ENCODE results near the gene PIP5K1B. TPM values are rescaled to one million over a fixed set of nuclear protein-coding genes. Genes with fewer than 3 reads are reported as not detected.
A peak's percentile ranks its signal among the peaks of the same experiment; 100 is the strongest.

Gene PIP5K1B
- total and polyA plus RNA-seq, 2 experiments from 2014 or later, result 3.7 to 10.2 TPM

DNA sequence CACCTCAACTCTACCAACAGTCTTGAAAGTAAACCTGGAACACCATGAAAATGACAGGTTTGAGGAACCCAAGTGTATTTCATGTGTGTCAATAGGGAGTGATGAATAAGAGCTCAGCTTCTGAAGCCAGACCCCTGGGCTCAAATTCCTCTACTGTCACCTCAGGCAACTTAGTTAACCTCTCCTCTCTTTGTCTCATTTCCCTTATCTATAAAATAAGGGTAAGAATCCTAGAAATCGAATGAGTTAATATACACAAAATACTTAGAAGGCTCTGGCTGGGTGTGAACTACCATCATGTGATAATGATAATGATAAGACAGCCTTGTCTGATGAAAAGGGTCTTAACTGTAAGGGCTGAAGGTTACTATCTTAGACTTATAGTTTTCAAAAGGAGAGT is 66.3 kb downstream of the PIP5K1B start:
- H3K4me3 ChIP-seq, result no peak overlapping the region
- no peaks in the 10 kb centered on the region for H4K20me1 ChIP-seq (ENCODE audit: insufficient read depth, poor library complexity, severe bottlenecking)
- peaks cover 5% of the 10 kb centered on the region for H3K79me2 ChIP-seq
- H3K4me1 ChIP-seq (ENCODE audit: insufficient read depth), result peaks cover 9% of the 10 kb centered on the region
- no peak for TF ChIP-seq EZH2 (IDR thresholded peaks at IDR 0.05; ENCODE audit: borderline replicate concordance)
- TF ChIP-seq, protein P1, sequence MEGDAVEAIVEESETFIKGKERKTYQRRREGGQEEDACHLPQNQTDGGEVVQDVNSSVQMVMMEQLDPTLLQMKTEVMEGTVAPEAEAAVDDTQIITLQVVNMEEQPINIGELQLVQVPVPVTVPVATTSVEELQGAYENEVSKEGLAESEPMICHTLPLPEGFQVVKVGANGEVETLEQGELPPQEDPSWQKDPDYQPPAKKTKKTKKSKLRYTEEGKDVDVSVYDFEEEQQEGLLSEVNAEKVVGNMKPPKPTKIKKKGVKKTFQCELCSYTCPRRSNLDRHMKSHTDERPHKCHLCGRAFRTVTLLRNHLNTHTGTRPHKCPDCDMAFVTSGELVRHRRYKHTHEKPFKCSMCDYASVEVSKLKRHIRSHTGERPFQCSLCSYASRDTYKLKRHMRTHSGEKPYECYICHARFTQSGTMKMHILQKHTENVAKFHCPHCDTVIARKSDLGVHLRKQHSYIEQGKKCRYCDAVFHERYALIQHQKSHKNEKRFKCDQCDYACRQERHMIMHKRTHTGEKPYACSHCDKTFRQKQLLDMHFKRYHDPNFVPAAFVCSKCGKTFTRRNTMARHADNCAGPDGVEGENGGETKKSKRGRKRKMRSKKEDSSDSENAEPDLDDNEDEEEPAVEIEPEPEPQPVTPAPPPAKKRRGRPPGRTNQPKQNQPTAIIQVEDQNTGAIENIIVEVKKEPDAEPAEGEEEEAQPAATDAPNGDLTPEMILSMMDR (IDR thresholded peaks at IDR 0.05; ENCODE audit: poor library complexity), result no peak
- TF ChIP-seq EZH2phosphoT487 (IDR thresholded peaks at IDR 0.05; ENCODE audit: low read depth, severe bottlenecking, unreplicated experiment), result no peak
- 46% methylated on average over 1 of the region's 1 CpG for WGBS (ENCODE audit: low lambda C conversion rate, missing lambda C conversion rate)
- H3K9me3 ChIP-seq (ENCODE audit: low read depth), result no peaks in the 10 kb centered on the region
- no peak for DNase-seq (ENCODE audit: low spot score)
- H3K27me3 ChIP-seq, result no peaks in the 10 kb centered on the region
- H3K9me2 ChIP-seq (replicated peaks; ENCODE audit: insufficient read depth), result no peaks in the 10 kb centered on the region
- no peak overlapping the region for H3K4me2 ChIP-seq
- no peak overlapping the region for H2AFZ ChIP-seq
- no peaks in the 10 kb centered on the region for H3K36me3 ChIP-seq (replicated peaks; ENCODE audit: insufficient read depth, low read depth)
- no peak overlapping the region for H3K27ac ChIP-seq

DNA sequence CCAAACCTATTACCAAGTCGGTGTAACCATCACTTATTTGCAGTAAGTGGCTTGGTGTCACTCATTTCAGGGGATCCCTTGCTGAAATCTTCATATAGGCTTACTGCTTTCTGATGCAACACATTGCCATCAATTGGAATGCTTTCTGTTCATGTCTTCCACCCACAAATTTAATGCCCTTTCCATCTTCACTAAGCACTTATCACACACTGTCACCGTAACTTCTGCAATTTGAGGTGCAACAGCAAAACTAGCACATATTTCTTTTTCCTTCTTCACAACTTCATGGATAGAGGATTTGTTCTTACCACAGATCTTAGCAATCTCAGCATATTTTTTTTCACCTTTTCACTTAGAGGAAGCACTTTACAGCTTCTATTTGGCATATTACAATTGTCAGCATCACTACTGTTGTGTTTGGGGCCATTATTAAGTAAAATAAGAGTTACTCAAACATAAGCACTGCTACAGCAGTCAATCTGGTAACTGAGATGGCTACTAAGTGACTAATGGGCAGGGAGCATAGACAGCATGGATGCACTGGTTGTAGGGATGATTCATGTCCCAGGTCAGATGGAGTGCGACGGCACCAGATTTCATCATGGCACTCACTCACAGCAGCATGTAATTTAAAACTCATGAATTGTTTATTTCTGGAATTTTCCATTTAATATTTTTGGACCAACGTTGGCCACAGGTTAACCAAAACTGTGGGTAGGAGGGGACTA is 70.1 kb downstream of the PIP5K1B start:
- H3K9me2 ChIP-seq (replicated peaks; ENCODE audit: insufficient read depth), result no peaks in the 10 kb centered on the region
- H2AFZ ChIP-seq, result no peak overlapping the region
- no peaks in the 10 kb centered on the region for H4K20me1 ChIP-seq (ENCODE audit: insufficient read depth, poor library complexity, severe bottlenecking)
- H3K4me2 ChIP-seq, result no peak overlapping the region
- peaks cover 1% of the 10 kb centered on the region for H3K4me1 ChIP-seq (ENCODE audit: insufficient read depth)
- H3K9me3 ChIP-seq (ENCODE audit: low read depth), result no peaks in the 10 kb centered on the region
- peaks cover 5% of the 10 kb centered on the region for H3K79me2 ChIP-seq
- H3K36me3 ChIP-seq (replicated peaks; ENCODE audit: insufficient read depth, low read depth), result no peaks in the 10 kb centered on the region
- no peak for DNase-seq (ENCODE audit: low spot score)
- H3K4me3 ChIP-seq, result no peak overlapping the region
- TF ChIP-seq, protein P1 (IDR thresholded peaks at IDR 0.05; ENCODE audit: poor library complexity), result no peak
- TF ChIP-seq EZH2 (IDR thresholded peaks at IDR 0.05; ENCODE audit: borderline replicate concordance) (no peak), EZH2phosphoT487 (IDR thresholded peaks at IDR 0.05; ENCODE audit: low read depth, severe bottlenecking, unreplicated experiment) (no peak)
- 80% methylated on average over 5 of the region's 5 CpGs for WGBS (ENCODE audit: low lambda C conversion rate, missing lambda C conversion rate)
- H3K27me3 ChIP-seq, result no peaks in the 10 kb centered on the region
- H3K27ac ChIP-seq, result peak overlapping the region; percentile 51

DNA sequence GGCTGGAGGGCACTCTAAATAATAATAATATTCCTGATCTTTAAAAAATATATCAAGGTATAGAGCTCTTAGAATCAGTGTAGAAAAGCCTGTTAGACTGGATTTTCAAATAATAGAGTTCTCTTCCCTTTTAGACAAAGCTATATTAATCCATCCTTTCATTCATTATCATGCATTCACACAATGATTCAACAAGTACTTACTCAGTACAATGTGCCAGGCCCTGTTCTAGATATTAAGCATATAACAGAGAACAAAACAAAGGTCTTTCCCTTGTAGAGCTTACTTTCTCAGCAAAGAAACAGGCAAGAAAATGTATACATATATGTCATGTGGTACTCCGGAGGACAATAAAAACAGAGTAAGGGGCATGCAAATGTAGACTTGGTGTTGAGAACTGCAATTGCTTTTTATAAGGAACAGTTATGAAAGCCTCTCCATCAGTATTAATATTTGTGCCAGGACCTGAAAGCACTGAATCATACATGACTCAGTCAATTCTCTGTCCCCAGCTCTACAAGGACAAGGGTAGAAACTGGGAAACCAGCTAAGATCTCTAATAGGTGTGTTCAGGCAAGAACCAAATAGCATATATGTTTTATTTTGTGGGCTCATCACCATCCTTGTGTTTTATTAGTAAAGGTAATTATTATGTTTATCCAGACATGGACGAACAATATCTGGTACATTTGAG is 72.2 kb downstream of the PIP5K1B start:
- TF ChIP-seq EZH2phosphoT487 (IDR thresholded peaks at IDR 0.05; ENCODE audit: low read depth, severe bottlenecking, unreplicated experiment) (no peak), EZH2 (IDR thresholded peaks at IDR 0.05; ENCODE audit: borderline replicate concordance) (no peak)
- TF ChIP-seq, protein P1 (IDR thresholded peaks at IDR 0.05; ENCODE audit: poor library complexity), result no peak
- 89% methylated on average over 2 of the region's 2 CpGs for WGBS (ENCODE audit: low lambda C conversion rate, missing lambda C conversion rate)
- H4K20me1 ChIP-seq (ENCODE audit: insufficient read depth, poor library complexity, severe bottlenecking), result peaks cover 13% of the 10 kb centered on the region
- H3K9me3 ChIP-seq (ENCODE audit: low read depth), result no peaks in the 10 kb centered on the region
- no peak overlapping the region for H3K27ac ChIP-seq
- peaks cover 24% of the 10 kb centered on the region for H3K79me2 ChIP-seq
- no peaks in the 10 kb centered on the region for H3K9me2 ChIP-seq (replicated peaks; ENCODE audit: insufficient read depth)
- DNase-seq (ENCODE audit: low spot score), result no peak
- no peaks in the 10 kb centered on the region for H3K36me3 ChIP-seq (replicated peaks; ENCODE audit: insufficient read depth, low read depth)
- H3K4me2 ChIP-seq, result no peak overlapping the region
- H3K4me3 ChIP-seq, result no peak overlapping the region
- H3K27me3 ChIP-seq, result no peaks in the 10 kb centered on the region
- H3K4me1 ChIP-seq (ENCODE audit: insufficient read depth), result peaks cover 15% of the 10 kb centered on the region
- no peak overlapping the region for H2AFZ ChIP-seq

Measured in hepatocyte (in vitro differentiated cells).